Body of pancreas (tissue), 4 donors: ENCODE measurements around the gene XRRA1.

Experiments used
- POLR2A ChIP-seq, 3 donors: fragments of 450-650 bp; IDR thresholded peaks; one replicate each; pipeline ENCODE4 v1.6.1; 2016; ENCODE audit warnings: antibody characterized with exemption in 3 of 3, mild to moderate bottlenecking in 2 of 3
- TF ChIP-seq, protein P1 (sequence below), 7 experiments: fragments of 450-650 bp in 4 of 7; fragments of 200-600 bp in 3 of 7; sonication (generic) in 3 of 7; IDR thresholded peaks; one replicate each; pipeline ENCODE4 v1.5.1; 2016 to 2019; ENCODE audit warnings: antibody characterized with exemption in 7 of 7

GRCh38 chr11:74953451-74953850 lies 4.6 kb upstream of the XRRA1 start:
- TF ChIP-seq, protein P1, sequence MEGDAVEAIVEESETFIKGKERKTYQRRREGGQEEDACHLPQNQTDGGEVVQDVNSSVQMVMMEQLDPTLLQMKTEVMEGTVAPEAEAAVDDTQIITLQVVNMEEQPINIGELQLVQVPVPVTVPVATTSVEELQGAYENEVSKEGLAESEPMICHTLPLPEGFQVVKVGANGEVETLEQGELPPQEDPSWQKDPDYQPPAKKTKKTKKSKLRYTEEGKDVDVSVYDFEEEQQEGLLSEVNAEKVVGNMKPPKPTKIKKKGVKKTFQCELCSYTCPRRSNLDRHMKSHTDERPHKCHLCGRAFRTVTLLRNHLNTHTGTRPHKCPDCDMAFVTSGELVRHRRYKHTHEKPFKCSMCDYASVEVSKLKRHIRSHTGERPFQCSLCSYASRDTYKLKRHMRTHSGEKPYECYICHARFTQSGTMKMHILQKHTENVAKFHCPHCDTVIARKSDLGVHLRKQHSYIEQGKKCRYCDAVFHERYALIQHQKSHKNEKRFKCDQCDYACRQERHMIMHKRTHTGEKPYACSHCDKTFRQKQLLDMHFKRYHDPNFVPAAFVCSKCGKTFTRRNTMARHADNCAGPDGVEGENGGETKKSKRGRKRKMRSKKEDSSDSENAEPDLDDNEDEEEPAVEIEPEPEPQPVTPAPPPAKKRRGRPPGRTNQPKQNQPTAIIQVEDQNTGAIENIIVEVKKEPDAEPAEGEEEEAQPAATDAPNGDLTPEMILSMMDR (IDR thresholded peaks at IDR 0.05): no peak
- no peak for TF ChIP-seq POLR2A (IDR thresholded peaks at IDR 0.05)
